Loucy (cell line): Measurements from ENCODE around the gene LPAR3.

ENCODE experiments used
- CTCF ChIP-seq: fragments of 200-600 bp; sonication (generic); conservative IDR thresholded peaks from 2 replicates; pipeline ENCODE4 v1.5.1; 2014; ENCODE audit warnings: mild to moderate bottlenecking, antibody characterized with exemption, low read length
- EZH2phosphoT487 ChIP-seq: fragments of 200-600 bp; IDR thresholded peaks from 2 replicates; pipeline ENCODE4 v1.6.1; 2018; ENCODE audit warnings: antibody characterized with exemption, mild to moderate bottlenecking, moderate library complexity, borderline replicate concordance

- no peak for TF ChIP-seq CTCF
- no peak for TF ChIP-seq EZH2phosphoT487
Measured at GRCh38 chr1:84833194-84833593, 59.8 kb downstream of the LPAR3 start.
